GDM1 (cell line): ENCODE measurements around the gene RFESD.
"Not testable (repeated sequence)": the region's sequence is repeated elsewhere in the genome, so short reads cannot be mapped to it uniquely, and the experiment has no call there.

Experiments
- DNase-seq: peaks from one replicate; lab custom pipeline; 2025; lab: John Stamatoyannopoulos, UW

Gene RFESD

GRCh38 chr5:95628933-95629332 lies 17.6 kb upstream of the RFESD start:
- no peak for DNase-seq

- no peak for DNase-seq
These were observed 16.1 kb upstream of the RFESD start for GRCh38 chr5:95630394-95630917.

DNA sequence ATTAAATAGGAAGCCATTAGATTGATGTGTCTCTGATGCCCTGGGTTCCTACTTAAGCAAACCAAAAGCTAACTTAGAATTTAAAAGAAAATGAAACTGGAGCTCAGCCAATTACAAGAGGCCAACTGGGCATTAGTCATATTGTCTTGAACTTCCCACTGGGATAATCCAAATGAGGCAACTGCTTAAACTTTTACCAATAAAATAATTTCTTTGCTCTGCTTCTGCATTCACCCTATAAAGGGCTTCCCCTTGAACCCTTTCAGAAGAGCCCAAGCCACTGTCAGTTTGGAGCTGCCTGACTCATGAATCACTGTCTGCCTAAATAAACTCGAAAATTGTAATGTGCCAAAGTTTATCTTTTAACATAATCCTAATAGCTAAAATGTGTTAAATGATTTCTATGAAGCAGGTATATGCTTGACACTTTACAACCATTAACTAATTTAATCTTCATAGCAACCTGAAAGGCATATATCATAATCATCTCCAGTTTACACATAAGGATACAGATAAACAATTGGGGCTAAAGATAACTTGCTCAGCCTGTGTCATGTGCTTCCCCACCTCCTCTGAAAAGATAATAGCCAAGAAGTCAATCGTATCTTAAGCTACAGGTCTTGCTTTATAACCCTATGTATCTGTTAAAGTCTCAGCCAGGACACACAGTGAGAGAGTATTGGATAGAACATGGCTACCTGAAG lies 15.2 kb upstream of the RFESD start:
- no peak for DNase-seq

GRCh38 chr5:95631991-95632675 lies 14.4 kb upstream of the RFESD start:
- DNase-seq, result peak; percentile 35

DNA sequence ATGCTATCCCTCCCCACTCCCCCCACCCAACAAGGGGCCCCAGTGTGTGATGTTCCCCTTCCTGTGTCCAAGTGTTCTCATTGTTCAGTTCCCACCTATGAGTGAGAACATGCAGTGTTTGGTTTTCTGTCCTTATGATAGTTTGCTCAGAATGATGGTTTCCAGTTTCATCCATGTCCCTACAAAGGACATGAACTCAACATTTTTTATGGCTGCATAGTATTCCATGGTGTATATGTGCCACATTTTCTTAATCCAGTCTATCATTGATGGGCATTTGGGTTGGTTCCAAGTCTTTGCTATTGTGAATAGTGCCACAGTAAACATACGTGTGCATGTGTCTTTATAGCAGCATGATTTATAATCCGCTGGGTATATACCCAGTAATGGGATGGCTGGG lies 13.6 kb upstream of the RFESD start:
- not testable (repeated sequence) for DNase-seq

DNA sequence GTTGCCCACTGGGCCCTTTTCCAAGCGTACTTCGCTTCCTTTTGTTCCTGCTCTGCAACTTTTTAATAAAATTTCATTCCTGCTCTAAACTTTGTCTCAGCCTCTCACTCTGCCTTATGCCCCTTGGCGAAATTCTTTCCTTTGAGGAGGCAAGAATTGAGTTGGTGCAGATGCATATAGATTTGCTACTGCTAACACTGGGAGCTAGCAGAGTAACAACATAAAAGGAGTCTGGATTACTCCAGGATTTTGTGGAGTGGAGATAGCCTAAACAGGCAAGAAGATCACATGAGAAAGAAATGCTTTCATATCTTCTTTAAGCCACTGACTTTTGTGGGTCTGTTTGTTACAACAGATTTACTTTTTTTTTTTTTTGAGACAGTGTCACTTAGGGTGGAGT lies 12.9 kb upstream of the RFESD start:
- no peak for DNase-seq

DNA sequence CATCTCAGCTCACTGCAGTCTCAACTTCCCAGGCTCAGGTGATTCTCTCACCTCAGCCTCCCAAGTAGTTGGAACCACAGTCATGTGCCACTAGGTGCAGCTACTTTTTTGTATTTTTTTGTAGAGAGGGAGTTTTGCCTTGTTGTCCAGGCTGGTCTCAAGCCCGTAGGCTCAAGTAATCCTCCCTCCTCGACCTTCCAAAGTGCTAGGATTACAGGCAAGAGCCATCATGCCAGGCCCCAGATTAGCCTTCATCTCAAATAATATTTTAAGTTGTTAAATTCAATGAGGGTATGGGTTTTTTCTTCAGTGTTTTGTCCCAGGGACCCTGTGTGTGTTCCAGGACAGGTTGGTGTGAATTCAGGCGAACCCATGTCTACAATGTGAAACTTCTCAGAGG lies 12.5 kb upstream of the RFESD start:
- no peak for DNase-seq

DNA sequence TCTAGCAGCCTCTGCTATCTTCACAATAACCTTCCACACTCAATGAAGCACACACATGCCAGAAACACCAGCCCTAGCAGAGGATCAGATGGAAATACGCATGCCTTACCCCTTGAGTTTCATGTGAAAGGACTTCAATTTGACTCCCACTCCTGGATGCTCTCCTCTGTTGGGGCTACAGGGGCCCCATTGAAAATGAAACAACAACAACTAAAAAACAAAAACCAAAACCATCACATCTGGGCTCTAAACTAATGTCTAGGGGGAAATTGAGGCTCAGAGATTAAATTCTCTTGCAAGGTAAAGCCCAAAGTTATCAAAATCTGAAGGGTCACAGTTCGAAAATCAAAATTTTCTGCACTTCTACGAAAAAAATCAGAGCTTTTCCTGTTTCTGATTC lies 7.9 kb upstream of the RFESD start:
- DNase-seq, result no peak

DNA sequence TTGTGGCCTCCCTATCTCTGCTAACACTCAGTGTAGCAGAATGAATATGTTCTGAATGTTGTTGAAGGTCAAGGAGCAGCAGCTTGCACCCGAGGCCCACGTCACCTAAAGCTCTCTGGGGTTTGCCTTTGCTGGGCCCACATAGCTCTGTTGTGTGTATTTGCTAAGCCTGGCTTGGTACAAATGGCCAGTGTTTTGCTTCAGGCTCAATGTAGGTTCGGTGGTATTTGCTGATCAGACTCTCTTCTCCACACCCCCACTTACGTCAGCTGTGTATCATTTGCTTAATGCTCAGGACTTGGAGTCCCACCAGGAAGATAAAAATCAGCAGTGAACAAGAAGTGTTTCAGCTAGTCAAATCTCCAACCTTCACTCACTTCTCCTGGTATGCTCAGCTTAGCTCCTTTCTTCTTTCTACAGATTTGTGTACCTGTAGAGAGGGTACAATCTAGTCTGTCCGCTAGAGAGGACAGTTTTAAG lies 4.8 kb upstream of the RFESD start:
- DNase-seq, result no peak

- no peak for DNase-seq
These were observed 3.4 kb upstream of the RFESD start for GRCh38 chr5:95643152-95643551.

- DNase-seq, result peak; percentile 42
These were observed 2.1 kb upstream of the RFESD start for GRCh38 chr5:95644351-95645042.

- DNase-seq, result not testable (repeated sequence)
These were observed 380 bp upstream of the RFESD start for GRCh38 chr5:95646226-95646568.

- no peak for DNase-seq
These were observed 1.6 kb downstream of the RFESD start for GRCh38 chr5:95647886-95648860.

- DNase-seq, result no peak
These were observed 2.7 kb downstream of the RFESD start for GRCh38 chr5:95649274-95649673.

- no peak for DNase-seq
These were observed 3.5 kb downstream of the RFESD start for GRCh38 chr5:95649842-95650620.

GRCh38 chr5:95652849-95653248 lies 6.3 kb downstream of the RFESD start:
- DNase-seq, result no peak

GRCh38 chr5:95654196-95654595 lies 7.6 kb downstream of the RFESD start:
- no peak for DNase-seq

- DNase-seq, result no peak
These were observed 9.0 kb downstream of the RFESD start for GRCh38 chr5:95655575-95655974.

DNA sequence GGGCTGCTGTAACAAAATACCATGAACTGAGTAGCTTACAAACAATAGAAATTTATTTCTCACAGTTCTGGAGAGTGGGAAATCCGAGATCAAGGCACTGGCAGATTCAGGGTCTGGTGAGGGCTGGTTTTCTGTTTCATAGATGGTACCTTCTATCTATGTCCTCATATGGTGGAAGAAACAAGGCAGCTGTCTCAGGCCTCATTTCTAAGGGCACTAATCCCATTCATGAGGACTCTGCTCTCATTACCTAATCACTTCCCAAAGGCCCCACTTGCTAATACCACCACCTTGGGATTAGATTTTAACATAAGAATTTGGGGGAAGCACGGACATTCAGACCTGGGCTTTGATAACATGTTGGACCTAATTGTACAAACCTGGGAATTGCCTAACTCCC lies 13.5 kb downstream of the RFESD start:
- DNase-seq, result no peak

GRCh38 chr5:95662946-95663345 lies 16.4 kb downstream of the RFESD start:
- DNase-seq, result no peak

DNA sequence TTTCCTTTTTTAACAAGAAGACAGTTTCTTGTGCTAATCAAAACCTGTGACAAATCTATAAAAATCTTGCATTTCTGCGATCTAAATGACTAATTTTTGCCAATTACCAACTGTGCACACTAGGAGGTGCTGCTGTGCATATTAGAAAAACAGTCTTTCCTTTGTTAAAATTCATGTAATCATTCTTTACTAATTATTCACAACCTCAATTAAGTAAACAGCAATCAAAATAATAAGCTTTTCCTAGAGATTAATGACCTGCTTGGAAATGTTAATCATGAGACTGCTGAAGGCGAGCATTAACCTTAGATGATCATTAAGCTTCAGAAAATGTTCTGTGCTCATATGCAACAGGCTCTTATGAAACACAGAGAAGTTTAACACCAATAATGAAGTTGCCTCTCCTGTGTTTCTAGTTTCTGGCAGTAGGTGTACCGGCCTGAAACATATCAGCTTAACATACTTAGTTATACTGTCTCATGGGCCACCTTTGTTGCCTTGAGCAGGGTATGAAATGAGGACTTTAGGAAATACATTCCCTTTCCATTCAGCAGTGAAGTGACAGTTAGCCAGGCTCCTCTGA lies 17.7 kb downstream of the RFESD start:
- DNase-seq, result peak; percentile 5
